T-helper 17 cell (primary cell): ENCODE data around the gene PILRA. TPM values are rescaled to one million over a fixed set of nuclear protein-coding genes. Genes with fewer than 3 reads are reported as not detected.
"Not testable (repeated sequence)": the region's sequence is repeated elsewhere in the genome, so short reads cannot be mapped to it uniquely, and the experiment has no call there.

Experiments used
- ATAC-seq: fragments of 150-1000 bp; cut with Tn5 transposase; 2 replicates; pipeline ENCODE4 v1.10.0; 2021; ENCODE audit warnings: mild to moderate bottlenecking, moderate library complexity
- DNase-seq, 3 donors: peaks; one replicate each; pipeline versions ENCODE4 v3.0.0 to v3.0.0-alpha.2; 2020 to 2021
- H3K9me3 ChIP-seq: one replicate; pipeline ENCODE4 v1.7.0; 2013; ENCODE audit warnings: low read length, mild to moderate bottlenecking; ENCODE audit not compliant: control insufficient read depth, poor library complexity, severe bottlenecking
- H3K27ac Mint-ChIP-seq: one replicate; pipeline ENCODE4 v1.8.0; 2022; ENCODE audit warnings: mild to moderate bottlenecking, moderate library complexity, mixed read lengths
- H3K27me3 Mint-ChIP-seq: one replicate; pipeline ENCODE4 v1.8.0; 2022; ENCODE audit warnings: mixed read lengths
- H3K36me3 Mint-ChIP-seq: one replicate; pipeline ENCODE4 v1.8.0; 2022; ENCODE audit warnings: low read depth, mixed read lengths
- H3K4me1 Mint-ChIP-seq: one replicate; pipeline ENCODE4 v1.8.0; 2022; ENCODE audit warnings: mild to moderate bottlenecking, mixed read lengths
- H3K4me3 Mint-ChIP-seq: one replicate; pipeline ENCODE4 v1.8.0; 2022; ENCODE audit warnings: mild to moderate bottlenecking, moderate library complexity, mixed read lengths
- total RNA-seq, 4 donors: library from RNA in 2 of 4; stranded (reverse) in 2 of 4; gene quantifications; one replicate each; pipeline ENCODE4 v1.2.3 and lab custom pipeline; 2022 to 2026

The PILRA gene
- total RNA-seq, 2 donors from 2014 or later: 3.1 to 14.5 TPM

GRCh38 chr7:100443096-100443840 lies 70.0 kb downstream of the PILRA start:
- Mint-ChIP-seq H3K4me3 (no peak overlapping the region), H3K27ac (peak overlapping the region; percentile 47), H3K4me1 (peaks cover 8% of the 10 kb centered on the region), H3K36me3 (no peaks in the 10 kb centered on the region), H3K27me3 (no peaks in the 10 kb centered on the region)
- no peak for ATAC-seq
- no peak for DNase-seq
- H3K9me3 ChIP-seq: no peaks in the 10 kb centered on the region

GRCh38 chr7:100444311-100445278 lies 71.3 kb downstream of the PILRA start:
- ATAC-seq (peak; percentile 40), DNase-seq (no peak)
- Mint-ChIP-seq H3K36me3 (no peaks in the 10 kb centered on the region), H3K27me3 (no peaks in the 10 kb centered on the region), H3K4me1 (peaks cover 8% of the 10 kb centered on the region), H3K4me3 (no peak overlapping the region), H3K27ac (peak overlapping the region; percentile 79)
- H3K9me3 ChIP-seq: no peaks in the 10 kb centered on the region

- no peaks in the 10 kb centered on the region for H3K9me3 ChIP-seq
- Mint-ChIP-seq H3K4me3 (no peak overlapping the region), H3K27me3 (no peaks in the 10 kb centered on the region), H3K27ac (no peak overlapping the region), H3K36me3 (no peaks in the 10 kb centered on the region), H3K4me1 (peaks cover 12% of the 10 kb centered on the region)
- ATAC-seq (no peak), DNase-seq (no peak)
Measured at GRCh38 chr7:100446040-100446439, 72.8 kb downstream of the PILRA start.

GRCh38 chr7:100447363-100447762 lies 74.1 kb downstream of the PILRA start:
- not testable (repeated sequence) for ATAC-seq, H3K9me3 ChIP-seq, H3K4me3 Mint-ChIP-seq, H3K27me3 Mint-ChIP-seq, DNase-seq, H3K27ac Mint-ChIP-seq, H3K36me3 Mint-ChIP-seq
- H3K4me1 Mint-ChIP-seq: peaks cover 12% of the 10 kb centered on the region

GRCh38 chr7:100449190-100449795 lies 76.0 kb downstream of the PILRA start:
- no peak for ATAC-seq
- no peaks in the 10 kb centered on the region for H3K9me3 ChIP-seq
- no peak overlapping the region for H3K4me3 Mint-ChIP-seq
- no peaks in the 10 kb centered on the region for H3K36me3 Mint-ChIP-seq
- H3K27ac Mint-ChIP-seq: no peak overlapping the region
- peaks cover 11% of the 10 kb centered on the region for H3K4me1 Mint-ChIP-seq
- no peak for DNase-seq
- H3K27me3 Mint-ChIP-seq: no peaks in the 10 kb centered on the region

Other genes starting within 250 kb of the PILRA start
- gene MBLAC1, start 246.5 kb upstream of the PILRA start, total RNA-seq: 1 to 10 TPM; 4.0 to 4.2 TPM
- gene LAMTOR4, start 224.6 kb upstream of the PILRA start, total RNA-seq: 100 to 1,000 TPM; 124 to 135 TPM
- 10 to 100 TPM; 45.8 to 46.9 TPM for gene TRAPPC14, start 214.8 kb upstream of the PILRA start, total RNA-seq
- 1 to 10 TPM; 5.0 to 6.5 TPM for gene GAL3ST4, start 204.9 kb upstream of the PILRA start, total RNA-seq
- gene GPC2, start 196.1 kb upstream of the PILRA start, total RNA-seq: 1 to 10 TPM; 5.0 to 8.5 TPM
- 1 to 10 TPM; 4.0 to 4.8 TPM for gene STAG3, start 195.6 kb upstream of the PILRA start, total RNA-seq
- gene PVRIG, start 153.5 kb upstream of the PILRA start, total RNA-seq: 10 to 100 TPM; 30.1 to 30.5 TPM
- not detected for gene SPDYE3, start 65.8 kb upstream of the PILRA start, total RNA-seq
- gene PILRB, start 15.4 kb upstream of the PILRA start, total RNA-seq: 10 to 100 TPM; 71.6 to 97.2 TPM
- 1 to 10 TPM; 5.1 TPM for gene ZCWPW1, start 55.2 kb downstream of the PILRA start, total RNA-seq
- gene MEPCE, start 56.3 kb downstream of the PILRA start, total RNA-seq: 10 to 100 TPM; 66.1 to 66.8 TPM
- gene PPP1R35, start 63.0 kb downstream of the PILRA start, total RNA-seq: 10 to 100 TPM; 45.2 to 48.1 TPM
- 1 to 10 TPM; 1.4 to 1.7 TPM for gene SPACDR, start 90.8 kb downstream of the PILRA start, total RNA-seq
- 100 to 1,000 TPM in 1 of 2 donors, 10 to 100 TPM in 1; 94.7 to 104 TPM for gene TSC22D4, start 105.7 kb downstream of the PILRA start, total RNA-seq
- 1 to 10 TPM; 1.3 TPM for gene NYAP1, start 110.4 kb downstream of the PILRA start, total RNA-seq
- gene AGFG2, start 165.7 kb downstream of the PILRA start, total RNA-seq: 10 to 100 TPM; 33.1 to 45.9 TPM
- 10 to 100 TPM; 33.1 to 43.1 TPM for gene SAP25, start 200.4 kb downstream of the PILRA start, total RNA-seq
- gene LRCH4, start 212.6 kb downstream of the PILRA start, total RNA-seq: 100 to 1,000 TPM; 284 to 305 TPM
- under 1 TPM; 0.31 to 0.70 TPM for gene FBXO24, start 212.8 kb downstream of the PILRA start, total RNA-seq
- gene PCOLCE, start 228.9 kb downstream of the PILRA start, total RNA-seq: 10 to 100 TPM; 12.6 to 14.7 TPM
- gene MOSPD3, start 239.1 kb downstream of the PILRA start, total RNA-seq: 10 to 100 TPM; 16.4 to 16.5 TPM